Measurements from ENCODE around the gene TRPV3. TPM values are rescaled to one million over a fixed set of nuclear protein-coding genes. Genes with fewer than 3 reads are reported as not detected.
"Not testable (repeated sequence)": the region's sequence is repeated elsewhere in the genome, so short reads cannot be mapped to it uniquely, and the experiment has no call there.

TRPV3 gene
- total RNA-seq, 1 experiment from 2014 or later, result 0.97 TPM

- no peak for DNase-seq (ENCODE audit: low read depth)
Observed at GRCh38 chr17:3472137-3472536, 85.5 kb downstream of the TRPV3 start.

DNA sequence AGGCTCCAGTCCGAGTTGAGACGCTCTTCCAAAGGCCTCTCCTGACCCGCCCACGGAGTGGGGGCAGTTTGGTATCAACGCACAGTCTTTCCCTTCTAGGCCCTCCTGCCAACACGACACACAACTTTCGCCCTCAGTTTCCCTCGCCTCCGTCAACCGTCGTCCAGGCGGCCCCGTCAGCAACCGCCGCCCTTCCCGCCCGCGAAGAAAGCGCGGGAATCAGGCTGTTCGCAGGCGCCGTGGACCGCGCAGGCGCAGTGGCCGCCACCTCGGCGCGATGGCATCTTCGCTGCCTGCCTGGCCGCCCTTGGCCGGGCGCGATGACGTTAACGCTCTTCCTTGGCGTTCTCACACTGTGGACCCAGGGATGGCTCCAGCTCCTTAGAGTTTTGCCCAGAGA lies 86.0 kb downstream of the TRPV3 start, which contains the start of gene SPATA22:
Gene SPATA22, minus strand, starts transcription at position 221 of the 400 bp plus-strand sequence. CDS start 2,494 bp downstream, outside the sequence.
- DNase-seq (ENCODE audit: low read depth), result no peak

DNA sequence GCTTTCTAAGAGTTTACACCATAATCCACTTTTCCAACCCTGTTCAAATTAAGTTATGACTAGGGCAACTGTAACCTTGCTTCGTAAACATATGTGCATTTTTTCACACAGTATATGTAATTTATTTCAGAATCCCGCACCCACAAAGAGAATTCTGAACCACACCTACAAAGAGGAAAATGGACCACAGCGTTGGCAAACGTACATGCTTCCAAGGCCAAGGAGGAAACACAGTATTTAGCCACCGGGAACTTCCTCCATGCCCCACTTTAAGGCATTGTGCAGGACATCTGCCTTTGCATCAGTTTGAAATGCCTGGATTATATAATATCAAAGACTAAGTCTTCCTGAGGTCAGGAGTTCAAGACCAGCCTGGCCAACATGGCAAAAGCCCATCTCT lies 88.1 kb downstream of the TRPV3 start:
- no peak for DNase-seq (ENCODE audit: low read depth)

DNA sequence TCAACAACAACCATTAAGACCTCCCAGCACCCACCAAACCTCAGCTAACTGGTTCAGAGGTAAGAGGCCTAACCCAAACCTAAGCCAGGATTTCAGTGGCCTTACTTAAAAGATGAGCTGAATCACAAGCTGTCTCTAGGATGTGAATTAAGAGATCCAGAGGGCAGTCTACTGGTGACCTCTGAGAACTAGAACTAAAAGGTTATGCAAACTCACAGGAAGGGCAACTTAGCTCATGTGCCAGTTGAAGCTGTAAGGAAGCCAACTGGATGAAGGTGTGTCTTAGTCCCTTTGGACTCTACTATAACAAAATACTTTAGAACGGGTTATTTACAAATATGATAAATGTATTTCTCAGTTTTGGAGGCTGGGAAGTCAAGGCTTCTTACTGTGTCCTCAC lies 91.3 kb downstream of the TRPV3 start:
- DNase-seq (ENCODE audit: low read depth), result not testable (repeated sequence)

Other genes starting within 250 kb of the TRPV3 start
- gene OR3A2, start 171.5 kb downstream of the TRPV3 start, total RNA-seq (2014; rRNA removed; shearing (Covaris generic)), result not detected in 2 replicates
- gene OR1E1, start 159.4 kb downstream of the TRPV3 start, total RNA-seq (2014; rRNA removed; shearing (Covaris generic)), result not detected in 2 replicates
- gene OR3A3, start 146.4 kb downstream of the TRPV3 start, total RNA-seq (2014; rRNA removed; shearing (Covaris generic)), result 0.23 TPM in 1 of 2 replicates, not detected in the other
- gene OR1E2, start 124.0 kb downstream of the TRPV3 start, total RNA-seq (2014; rRNA removed; shearing (Covaris generic)), result not detected in 2 replicates
- gene SPATA22, start 86.0 kb downstream of the TRPV3 start, total RNA-seq (2014; rRNA removed; shearing (Covaris generic)), result not detected in 2 replicates
- not detected in 2 replicates for gene ASPA, start 81.8 kb downstream of the TRPV3 start, total RNA-seq (2014; rRNA removed; shearing (Covaris generic))
- gene TRPV1, start 51.6 kb upstream of the TRPV3 start, total RNA-seq (2014; rRNA removed; shearing (Covaris generic)), result 1.1 and 3.0 TPM in 2 replicates
- 18.1 and 19.5 TPM in 2 replicates for gene SHPK, start 78.4 kb upstream of the TRPV3 start, total RNA-seq (2014; rRNA removed; shearing (Covaris generic))
- 17.3 and 19.1 TPM in 2 replicates for gene CTNS, start 78.9 kb upstream of the TRPV3 start, total RNA-seq (2014; rRNA removed; shearing (Covaris generic))
- 172 and 205 TPM in 2 replicates for gene TAX1BP3, start 110.8 kb upstream of the TRPV3 start, total RNA-seq (2014; rRNA removed; shearing (Covaris generic))
- 16.3 and 23.1 TPM in 2 replicates for gene EMC6, start 111.0 kb upstream of the TRPV3 start, total RNA-seq (2014; rRNA removed; shearing (Covaris generic))
- 11.5 and 14.5 TPM in 2 replicates for gene P2RX5, start 138.3 kb upstream of the TRPV3 start, total RNA-seq (2014; rRNA removed; shearing (Covaris generic))
- 11.0 and 12.7 TPM in 2 replicates for gene HASPIN, start 166.1 kb upstream of the TRPV3 start, total RNA-seq (2014; rRNA removed; shearing (Covaris generic))
- 47.0 and 56.9 TPM in 2 replicates for gene ITGAE, start 243.4 kb upstream of the TRPV3 start, total RNA-seq (2014; rRNA removed; shearing (Covaris generic))

Data from Daoy (cell line).